ENCODE data around the gene YIPF2.

The YIPF2 gene

DNA sequence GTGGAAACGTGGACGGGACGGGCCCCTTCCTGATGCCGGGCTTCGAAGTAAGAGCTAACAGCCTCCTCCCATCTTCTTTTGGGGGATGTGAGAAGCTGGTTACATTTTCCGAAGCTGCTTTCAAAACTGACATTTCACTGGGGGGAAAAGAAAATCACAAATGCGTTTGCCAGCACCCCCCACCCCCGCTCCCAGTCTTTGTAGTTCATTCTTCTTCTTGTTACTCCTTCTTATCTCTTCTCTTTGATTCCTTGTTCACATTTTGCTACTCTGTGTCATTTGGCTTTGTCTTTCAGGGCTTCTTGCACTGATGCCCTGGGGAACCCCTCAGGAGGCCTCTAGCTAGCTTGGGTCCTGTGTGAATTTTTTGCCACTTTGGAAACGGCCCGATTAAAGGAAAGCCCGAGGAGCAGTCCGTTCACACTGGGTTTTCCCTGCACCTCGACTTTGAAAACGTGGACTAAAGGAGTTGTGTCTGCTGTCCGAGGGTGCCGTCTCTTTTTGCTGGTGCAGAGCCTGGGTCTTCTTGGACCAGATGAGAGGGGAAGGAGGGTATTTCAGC, 55.8 kb downstream of the YIPF2 start:
- no peak for DNase-seq
